ENCODE results near the gene KDSR.

- TF ChIP-seq POLR2AphosphoS5 (IDR thresholded peaks at IDR 0.05; ENCODE audit: low read depth, low read length) (no peak), POLR2A (IDR thresholded peaks at IDR 0.05; ENCODE audit: low read depth, low read length) (no peak)
Measured at GRCh38 chr18:63302220-63302619, 64.8 kb downstream of the KDSR start.

All from GM12892 (cell line).